BLaER1 (cell line): ENCODE results near the gene TMEM184A.
"Not testable (repeated sequence)": the region's sequence is repeated elsewhere in the genome, so short reads cannot be mapped to it uniquely, and the experiment has no call there.

Experiments
- H3K27ac ChIP-seq: shearing (Covaris generic); formaldehyde crosslinking; 2 replicates; pipeline ENCODE4 v1.8.1; 2022
- H3K27me3 ChIP-seq: shearing (Covaris generic); formaldehyde crosslinking; 2 replicates; pipeline ENCODE4 v1.8.1; 2022
- H3K36me3 ChIP-seq: shearing (Covaris generic); formaldehyde crosslinking; 2 replicates; pipeline ENCODE4 v1.8.1; 2022
- H3K4me1 ChIP-seq: shearing (Covaris generic); formaldehyde crosslinking; 2 replicates; pipeline ENCODE4 v1.8.1; 2022
- H3K4me2 ChIP-seq: shearing (Covaris generic); formaldehyde crosslinking; 2 replicates; pipeline ENCODE4 v1.8.1; 2022
- H3K4me3 ChIP-seq: shearing (Covaris generic); formaldehyde crosslinking; 2 replicates; pipeline ENCODE4 v1.8.1; 2022
- H3K9ac ChIP-seq: shearing (Covaris generic); formaldehyde crosslinking; 2 replicates; pipeline ENCODE4 v1.8.1; 2022
- H3K9me3 ChIP-seq: shearing (Covaris generic); formaldehyde crosslinking; 2 replicates; pipeline ENCODE4 v1.8.1; 2022
- H4K20me1 ChIP-seq: shearing (Covaris generic); formaldehyde crosslinking; 2 replicates; pipeline ENCODE4 v1.8.1; 2022
- Cebpa-rat ChIP-seq: shearing (Covaris generic); IDR thresholded peaks from 2 replicates; pipeline ENCODE4 v1.8.1; 2022

The TMEM184A gene

GRCh38 chr7:1530946-1531262 is 25.1 kb downstream of the TMEM184A start:
- Histone ChIP-seq H3K4me2 (peak overlapping the region; percentile 97), H3K4me3 (peak overlapping the region; percentile 94), H3K27me3 (no peaks in the 10 kb centered on the region), H3K27ac (peak overlapping the region; percentile 92), H4K20me1 (peaks cover 48% of the 10 kb centered on the region), H3K36me3 (peaks cover 23% of the 10 kb centered on the region), H3K9me3 (no peaks in the 10 kb centered on the region), H3K9ac (peak overlapping the region; percentile 91), H3K4me1 (peaks cover 80% of the 10 kb centered on the region)
- TF ChIP-seq Cebpa-rat, result no peak

DNA sequence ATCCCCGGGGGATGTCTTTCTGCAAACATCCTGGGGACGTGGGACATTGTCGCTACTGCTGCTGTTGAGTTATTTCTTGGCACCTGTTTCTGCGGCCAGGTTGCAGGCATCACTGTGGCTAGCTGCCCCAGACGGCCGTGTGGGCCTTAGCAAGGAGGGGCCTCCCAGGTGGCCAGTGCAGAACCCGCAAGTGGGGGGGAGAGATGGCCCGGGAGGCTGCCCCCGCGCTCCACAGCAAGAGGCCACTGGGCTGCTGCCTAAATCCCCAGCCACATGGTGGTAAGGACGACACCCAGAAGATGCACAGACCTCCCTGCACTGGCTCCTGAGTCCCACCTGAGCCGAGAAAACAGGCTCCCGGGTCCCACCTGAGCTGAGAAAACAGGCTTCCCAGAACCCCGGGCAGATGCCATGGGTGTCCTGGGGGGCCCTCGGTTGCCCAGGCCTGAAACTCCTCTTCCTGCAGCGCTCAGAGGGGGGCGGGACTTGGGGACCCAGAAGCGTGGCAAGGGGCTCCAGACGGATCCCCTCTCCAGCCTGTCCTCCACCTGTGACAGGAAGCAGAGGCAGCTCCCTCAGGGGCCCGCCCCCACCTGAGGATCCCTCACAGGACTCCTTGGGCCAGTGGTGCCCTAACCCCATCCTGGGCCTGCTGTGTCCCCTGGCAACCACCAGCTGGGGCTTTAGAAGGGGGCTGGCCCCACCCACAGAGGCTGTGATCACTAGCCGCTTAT is 26.5 kb downstream of the TMEM184A start:
- Histone ChIP-seq H3K4me2 (peak overlapping the region; percentile 73), H3K4me3 (no peak overlapping the region), H4K20me1 (peaks cover 35% of the 10 kb centered on the region), H3K27me3 (no peaks in the 10 kb centered on the region), H3K36me3 (peaks cover 10% of the 10 kb centered on the region), H3K4me1 (peaks cover 80% of the 10 kb centered on the region), H3K27ac (peak overlapping the region; percentile 63), H3K9ac (peak overlapping the region; percentile 29; the same call in 1 of the 2 replicates), H3K9me3 (no peaks in the 10 kb centered on the region)
- no peak for TF ChIP-seq Cebpa-rat

DNA sequence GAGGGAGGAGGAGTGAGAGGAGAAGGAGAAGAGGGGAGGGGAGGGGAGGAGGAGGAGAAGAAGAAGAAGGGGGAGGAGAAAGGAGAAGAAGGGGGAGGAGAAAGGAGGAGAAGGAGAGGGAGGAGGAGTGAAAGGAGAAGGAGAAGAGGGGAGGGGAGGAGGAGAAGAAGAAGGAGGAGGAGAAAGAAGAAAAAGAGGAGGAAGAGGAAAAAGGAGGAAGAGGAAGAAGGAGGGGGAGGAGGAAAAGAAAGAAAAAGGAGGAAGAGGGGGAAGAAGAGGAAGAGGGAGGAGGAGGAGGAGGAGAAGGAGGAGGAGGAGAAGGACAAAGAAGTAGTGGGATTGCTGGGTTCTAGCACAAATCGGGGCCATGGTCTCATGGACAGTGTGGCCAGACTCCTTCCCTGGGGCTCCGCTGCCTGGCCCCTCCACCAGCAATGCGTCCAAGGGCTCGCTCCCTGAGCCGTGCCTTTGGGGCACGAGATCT is 29.7 kb downstream of the TMEM184A start:
- Histone ChIP-seq H3K4me2 (peak overlapping the region; percentile 48), H4K20me1 (peaks cover 2% of the 10 kb centered on the region), H3K4me1 (peaks cover 74% of the 10 kb centered on the region), H3K4me3 (no peak overlapping the region), H3K9me3 (no peaks in the 10 kb centered on the region), H3K9ac (no peak overlapping the region; the same call in 1 of the 2 replicates), H3K27ac (peak overlapping the region; percentile 13; the same call in 1 of the 2 replicates), H3K27me3 (no peaks in the 10 kb centered on the region), H3K36me3 (no peaks in the 10 kb centered on the region)
- TF ChIP-seq Cebpa-rat, result no peak

DNA sequence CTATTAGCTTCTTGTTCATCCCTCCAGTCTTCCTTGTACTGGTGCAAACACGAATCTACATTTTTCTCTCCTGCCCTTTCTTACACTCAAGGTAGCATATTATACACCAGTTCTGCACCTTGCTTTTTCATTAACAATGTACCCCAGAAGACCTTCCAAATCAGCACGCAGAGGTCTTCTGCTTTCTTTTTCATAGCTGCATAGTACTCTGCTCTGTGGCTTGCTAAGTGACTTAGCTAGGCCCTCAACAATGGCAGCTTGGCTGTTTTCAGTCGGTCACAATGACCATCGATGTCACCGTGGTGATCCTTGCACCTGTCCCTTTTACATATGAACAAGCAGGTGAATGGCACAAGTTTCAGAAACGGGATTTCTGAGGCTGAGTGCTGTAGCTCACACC is 30.6 kb downstream of the TMEM184A start:
- H3K27me3 ChIP-seq, result no peaks in the 10 kb centered on the region
- peaks cover 5% of the 10 kb centered on the region; the same call in 1 of the 2 replicates for H3K36me3 ChIP-seq
- H3K9me3 ChIP-seq, result 0 out of 2 replicates have a peak, but pooled peaks cover 5% of the 10 kb centered on the region
- peak overlapping the region; percentile 32 for H3K4me2 ChIP-seq
- H4K20me1 ChIP-seq, result no peaks in the 10 kb centered on the region
- no peak for TF ChIP-seq Cebpa-rat
- no peak overlapping the region for H3K9ac ChIP-seq
- H3K4me3 ChIP-seq, result no peak overlapping the region
- H3K27ac ChIP-seq, result no peak overlapping the region
- peaks cover 74% of the 10 kb centered on the region for H3K4me1 ChIP-seq

GRCh38 chr7:1523844-1524243 is 32.2 kb downstream of the TMEM184A start:
- H3K9ac ChIP-seq, result no peak overlapping the region

GRCh38 chr7:1523208-1523607 is 32.8 kb downstream of the TMEM184A start:
- peak overlapping the region; percentile 57 for H3K4me2 ChIP-seq
- H3K4me1 ChIP-seq, result peaks cover 53% of the 10 kb centered on the region
- no peak for TF ChIP-seq Cebpa-rat
- peaks cover 22% of the 10 kb centered on the region; the same call in 1 of the 2 replicates for H3K36me3 ChIP-seq
- H3K4me3 ChIP-seq, result no peak overlapping the region
- peaks cover 25% of the 10 kb centered on the region for H3K9me3 ChIP-seq
- H3K27me3 ChIP-seq, result no peaks in the 10 kb centered on the region
- H4K20me1 ChIP-seq, result no peaks in the 10 kb centered on the region
- 0 out of 2 replicates have a peak overlapping the region, but pooled peaks have one; percentile 29 for H3K9ac ChIP-seq
- no peak overlapping the region for H3K27ac ChIP-seq

More at GRCh38 chr7:1523844-1524243, 32.2 kb downstream of the TMEM184A start:
- Histone ChIP-seq H3K4me1 (peaks cover 58% of the 10 kb centered on the region), H3K27ac (no peak overlapping the region), H3K27me3 (no peaks in the 10 kb centered on the region), H3K4me3 (no peak overlapping the region), H4K20me1 (no peaks in the 10 kb centered on the region), H3K9me3 (peaks cover 19% of the 10 kb centered on the region), H3K4me2 (no peak overlapping the region), H3K36me3 (peaks cover 19% of the 10 kb centered on the region; the same call in 1 of the 2 replicates)
- TF ChIP-seq Cebpa-rat, result no peak

- no peaks in the 10 kb centered on the region for H3K27me3 ChIP-seq
- H3K9ac ChIP-seq, result no peak overlapping the region
- no peak overlapping the region for H3K4me3 ChIP-seq
- peaks cover 29% of the 10 kb centered on the region for H3K9me3 ChIP-seq
- no peak overlapping the region for H3K27ac ChIP-seq
- no peak overlapping the region for H3K4me2 ChIP-seq
- TF ChIP-seq Cebpa-rat, result no peak
- H4K20me1 ChIP-seq, result no peaks in the 10 kb centered on the region
- peaks cover 45% of the 10 kb centered on the region for H3K4me1 ChIP-seq
- H3K36me3 ChIP-seq, result peaks cover 22% of the 10 kb centered on the region; the same call in 1 of the 2 replicates
These were observed 34.5 kb downstream of the TMEM184A start for GRCh38 chr7:1521456-1521855.

GRCh38 chr7:1520539-1521234 is 35.3 kb downstream of the TMEM184A start:
- no peak overlapping the region for H3K9ac ChIP-seq
- H3K27me3 ChIP-seq, result no peaks in the 10 kb centered on the region
- peaks cover 29% of the 10 kb centered on the region for H3K9me3 ChIP-seq
- H3K4me2 ChIP-seq, result no peak overlapping the region
- no peaks in the 10 kb centered on the region for H4K20me1 ChIP-seq
- TF ChIP-seq Cebpa-rat, result no peak
- no peak overlapping the region for H3K27ac ChIP-seq
- H3K36me3 ChIP-seq, result peaks cover 22% of the 10 kb centered on the region; the same call in 1 of the 2 replicates
- H3K4me3 ChIP-seq, result no peak overlapping the region
- H3K4me1 ChIP-seq, result peaks cover 48% of the 10 kb centered on the region

DNA sequence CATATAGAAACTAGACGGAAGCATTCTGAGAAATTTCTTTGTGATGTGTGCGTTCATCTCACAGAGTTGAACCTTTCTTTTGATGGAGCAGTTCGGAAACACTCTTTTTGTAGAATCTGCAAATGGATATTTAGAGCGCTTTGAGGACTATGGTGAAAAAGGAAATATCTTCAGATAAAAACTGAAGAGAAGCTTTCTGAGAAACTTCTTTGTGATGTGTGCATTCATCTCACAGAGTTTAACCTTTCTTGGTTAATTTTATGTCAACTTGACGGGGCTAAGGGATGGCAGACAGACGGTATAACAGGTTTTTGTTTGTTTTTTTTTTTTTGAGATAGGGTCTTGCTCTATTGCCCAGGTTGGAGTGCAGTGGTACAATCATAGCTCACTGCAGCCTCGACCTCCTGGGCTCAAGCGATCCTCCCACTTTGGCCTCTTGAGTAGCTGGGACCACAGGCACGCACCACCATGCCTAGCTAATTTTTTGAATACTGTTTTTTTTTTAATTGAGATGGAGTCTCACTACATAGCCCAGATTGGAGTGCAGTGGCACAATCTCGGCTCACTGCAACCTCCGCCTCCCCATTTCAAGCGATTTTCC is 36.6 kb downstream of the TMEM184A start:
- not testable (repeated sequence) for H3K27me3 ChIP-seq, H3K4me3 ChIP-seq, H4K20me1 ChIP-seq, H3K4me2 ChIP-seq, H3K9ac ChIP-seq, H3K27ac ChIP-seq
- H3K36me3 ChIP-seq, result peaks cover 22% of the 10 kb centered on the region; the same call in 1 of the 2 replicates
- H3K9me3 ChIP-seq, result peaks cover 29% of the 10 kb centered on the region
- H3K4me1 ChIP-seq, result peaks cover 48% of the 10 kb centered on the region
